Dermis lymphatic vessel endothelial cell (primary cell): ENCODE data around the gene DDX43. TPM values are rescaled to one million over a fixed set of nuclear protein-coding genes. Genes with fewer than 3 reads are reported as not detected.

ENCODE experiments used
- total RNA-seq: library from RNA; depleted of rRNA; stranded (reverse); fragments of >200 nt; gene quantifications from 2 replicates; pipeline ENCODE4 v1.2.1, GENCODE V29; 2014

DDX43 gene
- total RNA-seq = 0.33 TPM in 1 of 2 replicates, not detected in the other

DNA sequence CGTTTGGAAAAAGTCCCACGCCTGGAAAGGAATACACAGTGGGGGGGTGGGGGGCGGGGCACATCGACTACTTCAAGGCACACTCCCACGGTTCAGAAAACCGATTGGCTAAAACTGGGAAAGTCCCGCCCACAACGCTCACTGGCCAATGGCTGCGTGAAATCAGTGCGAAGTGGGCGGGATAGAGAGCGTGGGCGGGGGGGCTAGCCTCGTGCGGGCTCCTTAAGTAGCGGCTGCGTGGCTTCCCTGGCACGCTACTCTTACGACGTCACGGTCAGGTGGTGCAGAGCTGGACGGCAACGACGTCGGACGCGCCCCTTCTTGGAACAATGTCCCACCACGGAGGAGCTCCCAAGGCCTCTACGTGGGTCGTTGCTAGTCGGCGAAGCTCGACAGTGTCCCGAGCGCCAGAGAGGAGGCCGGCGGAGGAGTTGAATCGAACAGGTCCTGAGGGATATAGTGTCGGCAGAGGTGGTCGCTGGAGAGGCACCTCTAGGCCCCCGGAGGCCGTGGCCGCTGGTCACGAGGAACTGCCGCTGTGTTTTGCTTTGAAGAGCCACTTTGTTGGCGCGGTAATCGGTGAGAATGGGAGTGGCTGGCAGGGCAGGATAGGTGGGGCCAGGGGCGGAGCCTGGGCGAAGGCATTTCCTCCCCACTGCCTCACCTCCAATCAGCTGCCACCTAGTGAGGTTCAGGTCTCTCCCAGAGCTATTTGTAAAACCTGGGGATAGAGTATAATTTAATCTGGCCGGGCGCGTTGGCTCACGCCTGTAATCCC is at the start of gene DDX43:
Gene DDX43, plus strand, starts transcription at position 252 of the 778 bp plus-strand sequence. Its CDS starts 78 bp downstream, at position 330.

DNA sequence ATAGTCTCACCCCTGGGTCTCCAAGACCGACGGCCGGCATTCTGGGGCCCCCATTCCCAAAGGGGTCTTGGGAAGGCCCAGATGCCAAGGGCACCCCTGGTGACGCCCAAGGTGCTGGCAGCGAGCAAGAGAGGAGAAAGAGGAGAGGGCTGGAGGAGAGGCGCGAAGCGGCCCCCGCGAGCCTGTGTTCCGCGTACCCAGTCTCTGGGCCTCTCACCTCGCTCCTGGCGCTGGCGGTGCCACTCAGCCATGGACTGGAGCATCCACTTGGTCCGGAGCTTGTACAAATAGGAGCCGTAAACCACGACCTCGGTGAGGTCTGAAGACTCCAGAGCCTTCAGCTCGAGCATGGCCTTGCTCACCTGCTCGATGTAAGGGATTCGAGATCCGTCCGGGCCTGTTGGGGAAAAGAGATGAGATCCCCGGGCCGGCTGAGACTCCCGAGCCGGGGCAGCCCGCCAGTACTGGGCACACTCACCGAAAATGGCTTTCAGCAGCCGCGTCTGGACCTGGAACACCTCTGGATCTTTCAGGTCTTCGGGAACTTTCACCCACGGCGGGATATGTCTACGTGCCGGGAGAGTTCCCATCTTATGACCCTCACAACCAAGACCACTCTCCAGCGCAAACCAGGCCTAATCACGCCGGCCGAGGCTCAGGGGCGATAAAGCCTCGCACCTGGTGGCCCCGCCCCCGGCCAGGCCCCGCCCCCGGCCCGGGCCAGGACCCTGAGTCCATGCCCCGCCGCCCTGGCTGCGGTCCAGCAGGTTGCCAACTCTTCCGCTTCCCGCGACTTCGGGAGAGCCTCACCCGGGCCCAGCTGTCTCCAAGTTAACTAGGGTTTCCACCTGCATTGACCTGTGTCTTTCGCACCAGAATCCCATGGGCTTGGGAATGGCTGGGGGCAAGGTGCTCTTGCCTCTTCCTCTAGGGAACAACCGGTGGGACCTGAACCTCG is 40.7 kb upstream of the DDX43 start, which contains the start of gene DPPA5:
Gene DPPA5, minus strand, starts transcription at position 641 of the 958 bp plus-strand sequence. Its CDS starts 51 bp downstream, at position 590.

DNA sequence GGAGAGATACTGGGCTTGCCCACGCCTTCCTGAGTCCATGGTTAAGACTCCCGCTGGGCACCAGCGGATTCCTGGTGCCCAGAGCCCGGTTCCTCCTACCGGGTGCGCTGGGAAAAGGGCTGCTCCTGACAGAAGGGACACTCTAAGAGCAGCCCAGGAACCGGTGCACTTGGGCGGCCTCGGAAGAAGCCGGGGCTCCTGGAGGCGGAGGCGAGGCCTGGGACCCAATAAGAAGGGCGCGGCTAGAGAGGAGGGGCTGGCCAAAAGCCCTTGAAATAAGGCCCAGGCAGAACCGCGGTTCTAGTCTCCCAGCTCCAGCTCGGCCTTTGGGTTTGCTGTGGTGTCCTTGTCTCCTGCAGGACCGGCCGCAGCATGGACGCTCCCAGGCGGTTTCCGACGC is 32.3 kb upstream of the DDX43 start, which contains the start of gene KHDC3L:
Gene KHDC3L, plus strand, starts transcription at position 301 of the 400 bp plus-strand sequence. Its CDS starts 72 bp downstream, at position 373.

DNA sequence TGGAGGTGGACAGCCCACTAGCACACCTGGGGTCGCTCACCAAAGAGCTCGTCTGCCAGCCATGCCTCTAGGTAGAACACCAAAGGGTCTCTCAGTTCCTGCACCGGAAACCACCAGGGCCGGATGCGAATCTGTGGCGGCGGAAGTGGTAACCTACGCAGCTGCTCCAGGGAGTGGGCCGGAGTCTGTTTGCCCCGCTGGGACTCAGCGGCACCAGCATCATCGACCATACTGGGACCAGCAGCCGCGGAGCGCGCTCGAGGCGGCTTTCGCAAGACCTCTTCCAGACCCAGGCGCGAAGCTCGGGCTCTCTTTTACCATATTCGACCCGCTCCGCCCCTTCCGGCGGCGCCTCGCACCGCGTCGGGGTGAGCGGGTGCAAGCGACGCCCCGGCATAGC is 25.1 kb upstream of the DDX43 start, which contains the start of gene OOEP:
Gene OOEP, minus strand, starts transcription at position 335 of the 400 bp plus-strand sequence. Its CDS starts 105 bp downstream, at position 230.

DNA sequence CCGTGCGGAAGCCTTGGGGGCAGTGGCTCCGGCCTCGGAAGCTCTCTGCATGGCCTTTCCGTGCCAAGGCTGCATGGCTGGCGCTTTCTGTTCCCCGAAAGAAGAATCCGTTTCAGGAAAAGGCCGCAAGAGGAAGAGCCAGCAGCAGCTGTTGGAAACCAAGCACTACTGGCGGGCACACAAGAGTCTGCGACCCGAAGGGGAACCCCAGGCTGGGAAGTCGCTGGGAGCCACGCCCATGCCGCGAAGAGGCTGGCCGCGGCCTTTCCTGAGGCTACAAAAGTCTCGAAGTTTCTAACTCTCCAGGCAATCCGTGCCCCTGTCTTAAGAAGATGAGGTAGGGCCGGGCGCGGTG is 57.5 kb downstream of the DDX43 start, which contains the start of gene CGAS:
Gene CGAS, minus strand, starts transcription at position 191 of the 355 bp plus-strand sequence. Its CDS starts 116 bp downstream, at position 75.

DNA sequence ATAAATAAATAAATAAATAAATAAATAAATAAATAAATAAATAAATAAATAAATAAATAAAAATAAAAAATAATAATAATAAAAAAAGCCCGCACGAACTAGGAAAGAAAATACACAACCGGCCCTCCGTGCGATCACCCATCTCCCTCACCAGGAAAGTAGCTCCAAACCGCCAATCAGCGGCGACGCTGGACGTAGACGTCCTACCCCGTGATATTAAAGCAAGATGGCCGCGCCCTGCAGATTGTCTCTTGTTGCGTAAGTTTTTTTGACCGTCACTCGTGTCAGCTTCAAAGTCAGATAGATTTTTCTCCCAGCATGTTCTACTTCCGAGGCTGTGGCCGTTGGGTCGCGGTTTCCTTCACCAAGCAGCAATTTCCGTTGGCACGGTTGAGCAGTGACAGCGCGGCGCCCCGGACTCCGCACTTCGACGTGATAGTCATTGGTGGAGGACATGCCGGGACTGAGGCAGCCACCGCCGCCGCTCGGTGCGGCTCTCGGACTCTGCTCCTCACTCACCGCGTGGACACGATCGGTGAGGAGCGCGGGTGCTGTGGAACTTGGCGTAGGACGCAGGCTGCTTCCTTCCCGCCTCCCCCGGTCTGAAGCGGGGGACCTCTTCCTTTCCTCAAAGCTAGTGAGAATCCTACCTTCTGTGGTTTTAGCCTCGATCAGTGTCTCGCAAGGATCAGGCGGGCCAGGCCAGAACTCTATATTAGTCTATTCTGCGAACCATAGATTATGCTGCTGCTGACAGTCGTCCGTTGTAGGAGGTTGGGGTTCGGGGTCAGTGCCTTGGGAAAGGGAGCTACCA is 67.1 kb downstream of the DDX43 start, which contains the start of gene MTO1:
Gene MTO1, plus strand, starts transcription at position 201 of the 814 bp plus-strand sequence. Its CDS starts 118 bp downstream, at position 319.

Other genes with a start within 250 kb of the DDX43 start
- gene KHDC1L, start 169.3 kb upstream of the DDX43 start, total RNA-seq = not detected in 2 replicates
- under 0.01 and 0.09 TPM in 2 replicates for gene KHDC1, start 131.6 kb upstream of the DDX43 start, total RNA-seq
- not detected in 2 replicates for gene DPPA5, start 40.6 kb upstream of the DDX43 start, total RNA-seq
- gene KHDC3L, start 32.2 kb upstream of the DDX43 start, total RNA-seq = not detected in 2 replicates
- gene OOEP, start 24.9 kb upstream of the DDX43 start, total RNA-seq = 0.22 TPM in 1 of 2 replicates, not detected in the other
- gene CGAS, start 57.5 kb downstream of the DDX43 start, total RNA-seq = 0.69 and 0.98 TPM in 2 replicates
- gene MTO1, start 66.9 kb downstream of the DDX43 start, total RNA-seq = 22.1 and 27.2 TPM in 2 replicates
- 28,755 and 30,765 TPM in 2 replicates for gene EEF1A1, start 126.2 kb downstream of the DDX43 start, total RNA-seq